MM.1S (cell line): ENCODE measurements around the gene NEBL.

ENCODE experiments used
- DNase-seq: peaks from one replicate; pipeline ENCODE4 v3.0.0-alpha.2; 2015
- H2AFZ ChIP-seq: fragments of 300-600 bp; sonication (generic); 2 replicates; pipeline ENCODE4 v1.6.0; 2016; ENCODE audit warnings: antibody characterized with exemption, low read length
- H3F3A ChIP-seq: fragments of 300-600 bp; sonication (generic); 2 replicates; pipeline ENCODE4 v1.6.1; 2016; ENCODE audit warnings: mild to moderate bottlenecking, antibody characterized with exemption, low read length, moderate library complexity, mixed read lengths; ENCODE audit not compliant: insufficient read depth
- H3K27ac ChIP-seq: fragments of 300-600 bp; sonication (generic); 2 replicates; pipeline ENCODE4 v1.5.1; 2016; ENCODE audit warnings: mild to moderate bottlenecking, low read length
- H3K27me3 ChIP-seq: fragments of 300-600 bp; sonication (generic); replicated peaks from 2 replicates; pipeline ENCODE4 v1.6.0; 2016; ENCODE audit warnings: low read length; ENCODE audit not compliant: insufficient read depth
- H3K36me3 ChIP-seq: fragments of 300-600 bp; sonication (generic); replicated peaks from 2 replicates; pipeline ENCODE4 v1.6.1; 2016; ENCODE audit warnings: mild to moderate bottlenecking, low read length, mixed read lengths; ENCODE audit not compliant: insufficient read depth
- H3K4me1 ChIP-seq: fragments of 300-600 bp; sonication (generic); 2 replicates; pipeline ENCODE4 v1.6.1; 2016; ENCODE audit warnings: low read length, mixed read lengths
- H3K4me2 ChIP-seq: fragments of 300-600 bp; sonication (generic); 2 replicates; pipeline ENCODE4 v1.6.0; 2016; ENCODE audit warnings: low read depth, low read length
- H3K4me3 ChIP-seq: fragments of 300-600 bp; sonication (generic); 2 replicates; pipeline ENCODE4 v1.5.1; 2016; ENCODE audit warnings: low read length, mixed read lengths
- H3K79me2 ChIP-seq: fragments of 300-600 bp; sonication (generic); 2 replicates; pipeline ENCODE4 v1.6.1; 2016; ENCODE audit warnings: mixed run types, low read length, mixed read lengths
- H3K9ac ChIP-seq: fragments of 300-600 bp; sonication (generic); 2 replicates; pipeline ENCODE4 v1.6.1; 2016; ENCODE audit warnings: low read length, mixed read lengths
- H3K9me2 ChIP-seq: fragments of 300-600 bp; sonication (generic); replicated peaks from 2 replicates; pipeline ENCODE4 v1.6.1; 2016; ENCODE audit warnings: mild to moderate bottlenecking, low read length, mixed read lengths; ENCODE audit not compliant: insufficient read depth
- H3K9me3 ChIP-seq: fragments of 300-600 bp; sonication (generic); replicated peaks from 2 replicates; pipeline ENCODE4 v1.6.1; 2016; ENCODE audit warnings: mild to moderate bottlenecking, low read length, mixed read lengths; ENCODE audit not compliant: insufficient read depth
- H4K20me1 ChIP-seq: fragments of 300-600 bp; sonication (generic); 2 replicates; pipeline ENCODE4 v1.6.1; 2016; ENCODE audit warnings: mild to moderate bottlenecking, low read length, moderate library complexity, mixed read lengths; ENCODE audit not compliant: insufficient read depth
- CTCF ChIP-seq: fragments of 300-600 bp; sonication (generic); IDR thresholded peaks from 2 replicates; pipeline ENCODE4 v1.5.1; 2016; ENCODE audit warnings: antibody characterized with exemption, low read length, mixed read lengths
- EZH2 ChIP-seq: fragments of 300-600 bp; sonication (generic); optimal IDR thresholded peaks from 2 replicates; pipeline ENCODE3; 2017; ENCODE audit warnings: low read depth, mild to moderate bottlenecking, antibody characterized with exemption, low read length, mixed read lengths
- EZH2phosphoT487 ChIP-seq: fragments of 300-600 bp; sonication (generic); IDR thresholded peaks from 2 replicates; pipeline ENCODE4 v1.6.1; 2018; ENCODE audit warnings: antibody characterized with exemption, low read length

Gene NEBL

DNA sequence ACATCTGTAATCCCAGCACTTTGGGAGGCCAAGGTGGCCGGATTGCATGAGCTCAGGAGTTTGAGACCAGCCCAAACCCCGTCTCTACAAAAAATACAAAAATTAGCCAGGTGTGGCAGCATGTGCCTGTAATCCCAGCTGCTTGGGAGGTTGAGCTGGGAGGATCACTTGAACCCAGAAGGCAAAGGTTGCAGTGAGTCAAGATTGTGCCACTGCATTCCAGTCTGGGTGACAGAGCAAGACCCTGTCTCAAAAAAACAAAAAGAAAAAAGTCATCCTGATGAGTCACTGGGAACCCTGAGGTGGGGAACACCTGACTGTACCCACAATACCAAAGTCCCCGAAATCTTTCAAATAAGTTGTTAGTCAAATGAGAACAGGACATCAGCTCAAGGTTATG, 80.0 kb downstream of the NEBL start:
- Histone ChIP-seq H3F3A (no peaks in the 10 kb centered on the region), H3K27me3 (no peaks in the 10 kb centered on the region), H2AFZ (no peak overlapping the region), H3K4me2 (no peak overlapping the region), H3K4me3 (no peak overlapping the region), H4K20me1 (no peaks in the 10 kb centered on the region), H3K36me3 (no peaks in the 10 kb centered on the region), H3K79me2 (no peaks in the 10 kb centered on the region), H3K9me3 (no peaks in the 10 kb centered on the region), H3K4me1 (no peaks in the 10 kb centered on the region), H3K27ac (no peak overlapping the region), H3K9ac (no peak overlapping the region), H3K9me2 (no peaks in the 10 kb centered on the region)
- no peak for DNase-seq
- TF ChIP-seq EZH2 (no peak), EZH2phosphoT487 (no peak), CTCF (no peak)

DNA sequence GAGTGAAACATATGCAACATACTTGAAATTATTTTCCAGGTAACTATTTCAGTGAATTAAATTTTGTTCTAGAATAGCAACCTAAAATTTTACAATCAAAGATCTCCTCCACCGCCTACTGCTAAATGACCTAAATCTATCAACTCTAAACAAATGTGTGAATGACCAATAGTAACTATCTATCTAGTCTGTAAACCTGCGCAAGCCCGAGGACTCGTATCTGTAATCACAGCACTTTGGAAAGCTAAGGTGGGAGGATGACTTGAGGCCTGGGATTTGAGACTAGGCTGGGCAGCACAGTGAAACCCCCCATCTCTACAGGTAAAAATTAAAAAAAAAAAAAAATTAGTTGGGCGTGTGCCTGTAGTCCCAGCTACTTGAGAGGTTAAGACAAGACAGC, 83.0 kb downstream of the NEBL start:
- H3K9me2 ChIP-seq, result no peaks in the 10 kb centered on the region
- no peak overlapping the region for H3K4me2 ChIP-seq
- H3K9ac ChIP-seq, result no peak overlapping the region
- no peaks in the 10 kb centered on the region for H3K4me1 ChIP-seq
- no peaks in the 10 kb centered on the region for H3K36me3 ChIP-seq
- no peaks in the 10 kb centered on the region for H4K20me1 ChIP-seq
- no peak overlapping the region for H3K27ac ChIP-seq
- TF ChIP-seq EZH2phosphoT487, result no peak
- no peak for TF ChIP-seq CTCF
- no peak for TF ChIP-seq EZH2
- no peak for DNase-seq
- no peak overlapping the region for H3K4me3 ChIP-seq
- no peaks in the 10 kb centered on the region for H3K9me3 ChIP-seq
- H3F3A ChIP-seq, result no peaks in the 10 kb centered on the region
- no peak overlapping the region for H2AFZ ChIP-seq
- no peaks in the 10 kb centered on the region for H3K79me2 ChIP-seq
- H3K27me3 ChIP-seq, result no peaks in the 10 kb centered on the region

- no peak overlapping the region for H3K9ac ChIP-seq
- no peaks in the 10 kb centered on the region for H3F3A ChIP-seq
- H3K36me3 ChIP-seq, result no peaks in the 10 kb centered on the region
- H2AFZ ChIP-seq, result no peak overlapping the region
- H4K20me1 ChIP-seq, result no peaks in the 10 kb centered on the region
- H3K27me3 ChIP-seq, result no peaks in the 10 kb centered on the region
- TF ChIP-seq CTCF (no peak), EZH2phosphoT487 (no peak), EZH2 (no peak)
- H3K27ac ChIP-seq, result no peak overlapping the region
- no peaks in the 10 kb centered on the region for H3K9me3 ChIP-seq
- H3K4me2 ChIP-seq, result no peak overlapping the region
- no peak for DNase-seq
- no peak overlapping the region for H3K4me3 ChIP-seq
- H3K79me2 ChIP-seq, result no peaks in the 10 kb centered on the region
- no peaks in the 10 kb centered on the region for H3K4me1 ChIP-seq
- H3K9me2 ChIP-seq, result no peaks in the 10 kb centered on the region
These were observed 86.0 kb downstream of the NEBL start for GRCh38 chr10:20811131-20811530.

GRCh38 chr10:20809631-20810030, 87.5 kb downstream of the NEBL start:
- Histone ChIP-seq H3K9me2 (no peaks in the 10 kb centered on the region), H3K36me3 (no peaks in the 10 kb centered on the region), H3K4me1 (no peaks in the 10 kb centered on the region), H4K20me1 (no peaks in the 10 kb centered on the region), H3K27me3 (no peaks in the 10 kb centered on the region), H3K9me3 (no peaks in the 10 kb centered on the region), H3K4me3 (no peak overlapping the region), H3K9ac (no peak overlapping the region), H3K27ac (no peak overlapping the region), H3K4me2 (no peak overlapping the region), H2AFZ (no peak overlapping the region), H3F3A (no peaks in the 10 kb centered on the region), H3K79me2 (no peaks in the 10 kb centered on the region)
- no peak for DNase-seq
- no peak for TF ChIP-seq EZH2
- TF ChIP-seq CTCF, result no peak
- no peak for TF ChIP-seq EZH2phosphoT487
